ENCODE measurements around the gene SLC50A1. TPM values are rescaled to one million over a fixed set of nuclear protein-coding genes. Genes with fewer than 3 reads are reported as not detected.
A peak's percentile ranks its signal among the peaks of the same experiment; 100 is the strongest.

SLC50A1 gene
- total and polyA plus RNA-seq, 9 of the 15 experiments (the other 6 are each of a cell fraction or from before 2014, with no cell fraction given) = 46.5 to 132 (median 91.9) TPM

DNA sequence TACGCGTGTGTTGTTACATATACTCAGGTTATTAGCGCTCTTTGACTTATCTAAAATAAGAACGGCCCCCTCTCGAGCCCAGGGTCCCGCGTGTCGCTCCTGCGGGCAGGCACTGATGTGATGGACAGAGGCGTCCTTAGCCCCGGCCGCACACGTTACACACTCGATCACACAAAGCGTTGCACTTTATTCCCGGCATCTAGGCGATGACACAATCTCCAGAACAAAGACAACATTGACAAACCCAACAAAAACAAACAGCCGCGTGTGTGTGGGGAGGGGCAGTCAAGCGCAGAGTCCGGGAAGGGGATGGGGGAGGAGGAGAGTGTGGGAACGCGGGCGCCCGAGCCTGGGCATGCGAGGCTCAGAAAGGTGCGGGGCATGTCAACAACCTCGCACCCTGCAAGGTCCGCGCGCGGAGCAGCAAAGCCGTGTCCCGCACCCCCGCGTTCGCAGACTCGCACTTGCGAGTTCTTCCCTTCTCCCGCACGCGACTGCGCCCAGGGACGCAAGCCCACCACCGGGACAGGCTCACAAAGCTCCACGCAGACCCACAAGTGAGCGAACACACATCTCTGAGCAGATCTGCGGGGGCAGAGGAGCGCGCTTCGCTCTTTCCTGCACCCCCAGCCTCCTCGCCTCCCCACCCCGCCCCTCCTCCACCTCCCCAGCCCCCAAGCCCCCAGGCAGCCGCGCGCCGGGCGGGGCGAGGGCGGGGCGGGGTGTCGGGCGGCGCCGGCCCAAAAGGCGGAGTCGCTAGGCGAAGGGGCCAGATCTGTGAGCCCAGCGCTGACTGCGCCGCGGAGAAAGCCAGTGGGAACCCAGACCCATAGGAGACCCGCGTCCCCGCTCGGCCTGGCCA, 8.3 kb upstream of the SLC50A1 start, which contains the start of gene EFNA1 (continued):
- TF ChIP-seq POLR2AphosphoS5 (IDR thresholded peaks at IDR 0.05; ENCODE audit: control insufficient read depth, insufficient read depth, low read depth, low read length) = no peak
- TF ChIP-seq, protein P1, sequence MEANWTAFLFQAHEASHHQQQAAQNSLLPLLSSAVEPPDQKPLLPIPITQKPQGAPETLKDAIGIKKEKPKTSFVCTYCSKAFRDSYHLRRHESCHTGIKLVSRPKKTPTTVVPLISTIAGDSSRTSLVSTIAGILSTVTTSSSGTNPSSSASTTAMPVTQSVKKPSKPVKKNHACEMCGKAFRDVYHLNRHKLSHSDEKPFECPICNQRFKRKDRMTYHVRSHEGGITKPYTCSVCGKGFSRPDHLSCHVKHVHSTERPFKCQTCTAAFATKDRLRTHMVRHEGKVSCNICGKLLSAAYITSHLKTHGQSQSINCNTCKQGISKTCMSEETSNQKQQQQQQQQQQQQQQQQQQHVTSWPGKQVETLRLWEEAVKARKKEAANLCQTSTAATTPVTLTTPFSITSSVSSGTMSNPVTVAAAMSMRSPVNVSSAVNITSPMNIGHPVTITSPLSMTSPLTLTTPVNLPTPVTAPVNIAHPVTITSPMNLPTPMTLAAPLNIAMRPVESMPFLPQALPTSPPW (CRISPR knock-in tag; IDR thresholded peaks at IDR 0.05) = peak; percentile 90
- TF ChIP-seq, protein P2, sequence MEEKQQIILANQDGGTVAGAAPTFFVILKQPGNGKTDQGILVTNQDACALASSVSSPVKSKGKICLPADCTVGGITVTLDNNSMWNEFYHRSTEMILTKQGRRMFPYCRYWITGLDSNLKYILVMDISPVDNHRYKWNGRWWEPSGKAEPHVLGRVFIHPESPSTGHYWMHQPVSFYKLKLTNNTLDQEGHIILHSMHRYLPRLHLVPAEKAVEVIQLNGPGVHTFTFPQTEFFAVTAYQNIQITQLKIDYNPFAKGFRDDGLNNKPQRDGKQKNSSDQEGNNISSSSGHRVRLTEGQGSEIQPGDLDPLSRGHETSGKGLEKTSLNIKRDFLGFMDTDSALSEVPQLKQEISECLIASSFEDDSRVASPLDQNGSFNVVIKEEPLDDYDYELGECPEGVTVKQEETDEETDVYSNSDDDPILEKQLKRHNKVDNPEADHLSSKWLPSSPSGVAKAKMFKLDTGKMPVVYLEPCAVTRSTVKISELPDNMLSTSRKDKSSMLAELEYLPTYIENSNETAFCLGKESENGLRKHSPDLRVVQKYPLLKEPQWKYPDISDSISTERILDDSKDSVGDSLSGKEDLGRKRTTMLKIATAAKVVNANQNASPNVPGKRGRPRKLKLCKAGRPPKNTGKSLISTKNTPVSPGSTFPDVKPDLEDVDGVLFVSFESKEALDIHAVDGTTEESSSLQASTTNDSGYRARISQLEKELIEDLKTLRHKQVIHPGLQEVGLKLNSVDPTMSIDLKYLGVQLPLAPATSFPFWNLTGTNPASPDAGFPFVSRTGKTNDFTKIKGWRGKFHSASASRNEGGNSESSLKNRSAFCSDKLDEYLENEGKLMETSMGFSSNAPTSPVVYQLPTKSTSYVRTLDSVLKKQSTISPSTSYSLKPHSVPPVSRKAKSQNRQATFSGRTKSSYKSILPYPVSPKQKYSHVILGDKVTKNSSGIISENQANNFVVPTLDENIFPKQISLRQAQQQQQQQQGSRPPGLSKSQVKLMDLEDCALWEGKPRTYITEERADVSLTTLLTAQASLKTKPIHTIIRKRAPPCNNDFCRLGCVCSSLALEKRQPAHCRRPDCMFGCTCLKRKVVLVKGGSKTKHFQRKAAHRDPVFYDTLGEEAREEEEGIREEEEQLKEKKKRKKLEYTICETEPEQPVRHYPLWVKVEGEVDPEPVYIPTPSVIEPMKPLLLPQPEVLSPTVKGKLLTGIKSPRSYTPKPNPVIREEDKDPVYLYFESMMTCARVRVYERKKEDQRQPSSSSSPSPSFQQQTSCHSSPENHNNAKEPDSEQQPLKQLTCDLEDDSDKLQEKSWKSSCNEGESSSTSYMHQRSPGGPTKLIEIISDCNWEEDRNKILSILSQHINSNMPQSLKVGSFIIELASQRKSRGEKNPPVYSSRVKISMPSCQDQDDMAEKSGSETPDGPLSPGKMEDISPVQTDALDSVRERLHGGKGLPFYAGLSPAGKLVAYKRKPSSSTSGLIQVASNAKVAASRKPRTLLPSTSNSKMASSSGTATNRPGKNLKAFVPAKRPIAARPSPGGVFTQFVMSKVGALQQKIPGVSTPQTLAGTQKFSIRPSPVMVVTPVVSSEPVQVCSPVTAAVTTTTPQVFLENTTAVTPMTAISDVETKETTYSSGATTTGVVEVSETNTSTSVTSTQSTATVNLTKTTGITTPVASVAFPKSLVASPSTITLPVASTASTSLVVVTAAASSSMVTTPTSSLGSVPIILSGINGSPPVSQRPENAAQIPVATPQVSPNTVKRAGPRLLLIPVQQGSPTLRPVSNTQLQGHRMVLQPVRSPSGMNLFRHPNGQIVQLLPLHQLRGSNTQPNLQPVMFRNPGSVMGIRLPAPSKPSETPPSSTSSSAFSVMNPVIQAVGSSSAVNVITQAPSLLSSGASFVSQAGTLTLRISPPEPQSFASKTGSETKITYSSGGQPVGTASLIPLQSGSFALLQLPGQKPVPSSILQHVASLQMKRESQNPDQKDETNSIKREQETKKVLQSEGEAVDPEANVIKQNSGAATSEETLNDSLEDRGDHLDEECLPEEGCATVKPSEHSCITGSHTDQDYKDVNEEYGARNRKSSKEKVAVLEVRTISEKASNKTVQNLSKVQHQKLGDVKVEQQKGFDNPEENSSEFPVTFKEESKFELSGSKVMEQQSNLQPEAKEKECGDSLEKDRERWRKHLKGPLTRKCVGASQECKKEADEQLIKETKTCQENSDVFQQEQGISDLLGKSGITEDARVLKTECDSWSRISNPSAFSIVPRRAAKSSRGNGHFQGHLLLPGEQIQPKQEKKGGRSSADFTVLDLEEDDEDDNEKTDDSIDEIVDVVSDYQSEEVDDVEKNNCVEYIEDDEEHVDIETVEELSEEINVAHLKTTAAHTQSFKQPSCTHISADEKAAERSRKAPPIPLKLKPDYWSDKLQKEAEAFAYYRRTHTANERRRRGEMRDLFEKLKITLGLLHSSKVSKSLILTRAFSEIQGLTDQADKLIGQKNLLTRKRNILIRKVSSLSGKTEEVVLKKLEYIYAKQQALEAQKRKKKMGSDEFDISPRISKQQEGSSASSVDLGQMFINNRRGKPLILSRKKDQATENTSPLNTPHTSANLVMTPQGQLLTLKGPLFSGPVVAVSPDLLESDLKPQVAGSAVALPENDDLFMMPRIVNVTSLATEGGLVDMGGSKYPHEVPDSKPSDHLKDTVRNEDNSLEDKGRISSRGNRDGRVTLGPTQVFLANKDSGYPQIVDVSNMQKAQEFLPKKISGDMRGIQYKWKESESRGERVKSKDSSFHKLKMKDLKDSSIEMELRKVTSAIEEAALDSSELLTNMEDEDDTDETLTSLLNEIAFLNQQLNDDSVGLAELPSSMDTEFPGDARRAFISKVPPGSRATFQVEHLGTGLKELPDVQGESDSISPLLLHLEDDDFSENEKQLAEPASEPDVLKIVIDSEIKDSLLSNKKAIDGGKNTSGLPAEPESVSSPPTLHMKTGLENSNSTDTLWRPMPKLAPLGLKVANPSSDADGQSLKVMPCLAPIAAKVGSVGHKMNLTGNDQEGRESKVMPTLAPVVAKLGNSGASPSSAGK (IDR thresholded peaks at IDR 0.05) = peak; percentile 44; the same call in 1 of the 2 replicates
- TF ChIP-seq, protein P3, sequence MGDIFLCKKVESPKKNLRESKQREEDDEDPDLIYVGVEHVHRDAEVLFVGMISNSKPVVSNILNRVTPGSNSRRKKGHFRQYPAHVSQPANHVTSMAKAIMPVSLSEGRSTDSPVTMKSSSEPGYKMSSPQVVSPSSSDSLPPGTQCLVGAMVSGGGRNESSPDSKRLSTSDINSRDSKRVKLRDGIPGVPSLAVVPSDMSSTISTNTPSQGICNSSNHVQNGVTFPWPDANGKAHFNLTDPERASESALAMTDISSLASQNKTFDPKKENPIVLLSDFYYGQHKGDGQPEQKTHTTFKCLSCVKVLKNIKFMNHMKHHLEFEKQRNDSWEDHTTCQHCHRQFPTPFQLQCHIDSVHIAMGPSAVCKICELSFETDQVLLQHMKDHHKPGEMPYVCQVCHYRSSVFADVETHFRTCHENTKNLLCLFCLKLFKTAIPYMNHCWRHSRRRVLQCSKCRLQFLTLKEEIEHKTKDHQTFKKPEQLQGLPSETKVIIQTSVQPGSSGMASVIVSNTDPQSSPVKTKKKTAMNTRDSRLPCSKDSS (IDR thresholded peaks at IDR 0.05; ENCODE audit: low read depth, partially characterized antibody) = no peak
- no peak for TF ChIP-seq HMG20B (CRISPR knock-in tag; IDR thresholded peaks at IDR 0.05)
- no peak for TF ChIP-seq LEF1 (IDR thresholded peaks at IDR 0.05)
- TF ChIP-seq CCNT2 (IDR thresholded peaks at IDR 0.05; ENCODE audit: borderline replicate concordance, extremely low read depth, insufficient read length, low read depth, low read length) = peak; percentile 7
- TF ChIP-seq, protein P4, sequence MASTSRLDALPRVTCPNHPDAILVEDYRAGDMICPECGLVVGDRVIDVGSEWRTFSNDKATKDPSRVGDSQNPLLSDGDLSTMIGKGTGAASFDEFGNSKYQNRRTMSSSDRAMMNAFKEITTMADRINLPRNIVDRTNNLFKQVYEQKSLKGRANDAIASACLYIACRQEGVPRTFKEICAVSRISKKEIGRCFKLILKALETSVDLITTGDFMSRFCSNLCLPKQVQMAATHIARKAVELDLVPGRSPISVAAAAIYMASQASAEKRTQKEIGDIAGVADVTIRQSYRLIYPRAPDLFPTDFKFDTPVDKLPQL (IDR thresholded peaks at IDR 0.05; ENCODE audit: extremely low read depth, insufficient read length) = no peak

All from K562 (cell line).